ENCODE measurements around the gene ZNF326.
"Not testable (repeated sequence)": the region's sequence is repeated elsewhere in the genome, so short reads cannot be mapped to it uniquely, and the experiment has no call there.

The ZNF326 gene

GRCh38 chr1:89966656-89967055 lies 28.3 kb upstream of the ZNF326 start:
- no peak for DNase-seq (ENCODE audit: low spot score)

GRCh38 chr1:89971600-89971999 lies 23.3 kb upstream of the ZNF326 start:
- DNase-seq (ENCODE audit: low spot score): no peak

GRCh38 chr1:89972024-89972423 lies 22.9 kb upstream of the ZNF326 start:
- DNase-seq (ENCODE audit: low spot score): no peak

- DNase-seq (ENCODE audit: low spot score): no peak
Measured at GRCh38 chr1:89973471-89974127, 21.3 kb upstream of the ZNF326 start.

DNA sequence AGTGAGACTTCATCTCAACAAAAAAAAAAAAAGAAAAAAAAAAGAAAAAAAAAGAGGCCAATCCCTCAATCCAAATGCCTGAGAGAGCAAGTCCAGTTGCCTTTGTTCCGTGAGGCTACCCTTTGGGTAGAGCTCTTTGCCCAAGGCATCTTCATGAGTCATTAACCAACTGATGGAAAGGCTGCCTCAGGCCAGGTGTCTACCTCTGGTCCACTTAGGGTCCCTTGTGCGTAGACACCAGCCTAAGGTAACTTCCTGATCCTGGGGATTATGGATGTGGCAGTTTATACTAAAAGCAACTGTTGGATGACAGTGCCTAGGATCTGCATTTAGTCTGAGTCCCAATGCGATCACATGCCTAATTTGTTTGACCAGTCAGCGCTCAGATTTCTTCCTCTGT lies 20.7 kb upstream of the ZNF326 start:
- DNase-seq (ENCODE audit: low spot score): no peak

- DNase-seq (ENCODE audit: low spot score): no peak
Measured at GRCh38 chr1:89974696-89975470, 20.0 kb upstream of the ZNF326 start.

DNA sequence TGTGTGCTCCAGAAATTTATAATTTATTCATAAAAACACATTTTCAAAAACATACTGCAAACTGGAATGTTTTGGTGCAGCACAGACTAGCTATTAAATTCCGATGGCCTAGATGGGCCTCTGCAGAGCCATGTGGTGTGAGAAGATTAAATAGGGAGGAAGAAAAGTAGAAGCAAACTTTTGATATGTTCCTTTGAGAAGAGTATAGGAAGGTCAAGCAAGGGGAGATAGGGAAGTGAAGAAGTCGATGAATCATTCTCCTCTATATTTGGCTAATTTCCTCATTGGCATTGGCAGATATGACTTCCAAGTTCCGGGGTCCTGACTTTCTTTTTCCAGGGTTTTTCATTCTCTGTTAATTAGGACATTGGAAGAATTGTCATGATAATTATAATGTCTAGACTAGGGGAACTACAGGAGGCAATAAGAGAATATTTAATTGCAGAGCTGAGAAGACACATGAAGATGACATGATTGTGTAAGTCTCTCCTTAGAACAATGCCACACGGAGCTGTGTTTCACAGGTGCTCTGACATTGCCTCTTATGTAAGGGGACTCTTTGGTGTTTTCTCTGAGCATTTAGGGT lies 19.3 kb upstream of the ZNF326 start:
- DNase-seq (ENCODE audit: low spot score): no peak

DNA sequence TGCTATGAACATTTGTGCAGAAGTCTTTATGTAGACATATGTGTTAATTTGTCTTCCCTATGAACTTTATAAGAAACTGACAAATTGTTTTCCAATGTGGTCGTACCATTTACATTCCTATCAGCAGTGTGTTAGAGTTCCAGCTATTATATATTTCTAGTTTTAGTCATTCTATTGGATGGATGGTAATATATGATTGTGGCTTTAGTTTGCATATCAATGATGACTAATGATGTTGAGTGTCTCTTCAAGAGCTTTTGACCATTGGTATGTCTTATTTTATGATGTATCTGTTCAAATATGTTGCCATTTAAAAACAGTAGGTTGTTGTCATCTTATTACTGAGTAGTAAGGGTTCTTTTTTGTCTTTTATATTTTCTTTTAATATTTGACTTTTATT lies 16.2 kb upstream of the ZNF326 start:
- no peak for DNase-seq (ENCODE audit: low spot score)

DNA sequence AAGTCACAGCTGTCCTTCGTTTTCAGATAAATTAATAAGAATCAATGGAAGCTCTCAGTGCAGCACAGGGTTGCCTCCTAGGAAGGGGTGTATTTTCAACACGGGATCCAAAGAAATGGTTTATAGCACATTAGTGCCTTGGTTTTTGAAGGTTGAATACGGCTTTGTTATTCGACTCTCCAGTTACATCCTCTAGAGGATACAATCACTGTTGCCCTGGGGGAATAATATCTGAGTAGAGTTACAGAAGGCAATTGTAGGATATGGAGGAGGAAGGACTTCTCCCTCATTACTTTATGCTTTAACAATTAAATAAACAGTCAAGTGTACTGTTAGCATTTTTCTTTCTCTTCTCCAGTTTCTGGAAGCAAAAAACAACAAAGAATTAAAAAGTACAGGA lies 14.3 kb upstream of the ZNF326 start:
- DNase-seq (ENCODE audit: low spot score): no peak

- DNase-seq (ENCODE audit: low spot score): not testable (repeated sequence)
Measured at GRCh38 chr1:89982846-89983245, 12.1 kb upstream of the ZNF326 start.

DNA sequence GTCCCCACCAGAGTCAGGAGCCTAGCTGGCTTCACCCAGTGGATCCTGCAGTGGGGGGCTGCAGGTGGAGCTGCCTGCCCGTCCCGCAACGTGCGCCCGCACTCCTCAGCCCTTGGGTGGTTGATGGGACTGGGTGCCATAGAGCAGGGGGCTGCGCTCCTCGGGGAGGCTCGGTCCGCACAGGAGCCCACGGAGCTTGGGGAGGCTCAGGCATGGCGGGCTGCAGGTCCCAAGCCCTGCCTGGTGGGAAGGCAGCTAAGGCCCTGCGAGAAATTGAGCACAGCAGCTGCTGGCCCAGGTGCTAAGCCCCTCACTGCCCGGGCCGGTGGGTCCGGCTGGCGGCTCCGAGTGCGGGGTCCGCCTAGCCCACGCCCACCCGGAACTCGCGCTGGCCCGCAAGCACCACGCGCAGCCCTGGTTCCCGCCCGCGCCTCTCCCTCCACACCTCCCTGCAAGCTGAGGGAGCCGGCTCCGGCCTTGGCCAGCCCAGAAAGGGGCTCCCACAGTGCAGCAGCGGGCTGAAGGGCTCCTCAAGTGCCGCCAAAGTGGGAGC lies 10.3 kb upstream of the ZNF326 start:
- DNase-seq (ENCODE audit: low spot score): not testable (repeated sequence)

GRCh38 chr1:89986020-89986419 lies 8.9 kb upstream of the ZNF326 start:
- no peak for DNase-seq (ENCODE audit: low spot score)

DNA sequence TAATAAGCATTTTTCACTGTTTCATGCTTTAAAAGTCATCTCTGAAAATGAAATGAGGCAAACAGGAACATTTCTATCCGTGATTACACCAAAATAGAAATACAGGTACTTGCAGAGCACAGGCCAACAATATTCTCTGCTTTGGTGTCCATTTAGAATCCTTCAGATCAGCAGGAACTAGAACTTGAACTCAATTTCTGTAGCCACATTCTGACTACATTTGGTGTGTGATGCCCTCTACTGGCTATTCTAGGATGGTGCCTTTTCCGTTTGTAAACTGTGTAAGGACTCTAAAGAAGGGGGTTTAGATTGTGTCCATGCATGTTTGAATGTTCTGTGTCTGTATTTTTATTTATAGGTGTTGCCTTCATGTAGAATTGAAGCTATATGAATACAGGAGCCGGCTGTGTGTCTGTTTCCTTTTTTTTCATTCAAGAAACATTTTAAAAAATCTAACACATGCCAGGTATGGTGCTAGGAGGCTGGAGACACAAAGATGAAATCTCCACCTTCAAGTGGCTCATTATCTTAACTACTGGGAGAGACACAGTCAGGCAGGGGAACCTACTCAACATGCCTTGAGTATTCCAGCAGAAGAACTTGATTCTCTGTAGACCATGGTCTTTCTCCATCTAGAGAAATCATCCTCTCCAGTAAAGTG lies 7.6 kb upstream of the ZNF326 start:
- DNase-seq (ENCODE audit: low spot score): peak; percentile 72

- DNase-seq (ENCODE audit: low spot score): no peak
Measured at GRCh38 chr1:89989099-89989498, 5.8 kb upstream of the ZNF326 start.

- no peak for DNase-seq (ENCODE audit: low spot score)
Measured at GRCh38 chr1:89989799-89990198, 5.1 kb upstream of the ZNF326 start.

DNA sequence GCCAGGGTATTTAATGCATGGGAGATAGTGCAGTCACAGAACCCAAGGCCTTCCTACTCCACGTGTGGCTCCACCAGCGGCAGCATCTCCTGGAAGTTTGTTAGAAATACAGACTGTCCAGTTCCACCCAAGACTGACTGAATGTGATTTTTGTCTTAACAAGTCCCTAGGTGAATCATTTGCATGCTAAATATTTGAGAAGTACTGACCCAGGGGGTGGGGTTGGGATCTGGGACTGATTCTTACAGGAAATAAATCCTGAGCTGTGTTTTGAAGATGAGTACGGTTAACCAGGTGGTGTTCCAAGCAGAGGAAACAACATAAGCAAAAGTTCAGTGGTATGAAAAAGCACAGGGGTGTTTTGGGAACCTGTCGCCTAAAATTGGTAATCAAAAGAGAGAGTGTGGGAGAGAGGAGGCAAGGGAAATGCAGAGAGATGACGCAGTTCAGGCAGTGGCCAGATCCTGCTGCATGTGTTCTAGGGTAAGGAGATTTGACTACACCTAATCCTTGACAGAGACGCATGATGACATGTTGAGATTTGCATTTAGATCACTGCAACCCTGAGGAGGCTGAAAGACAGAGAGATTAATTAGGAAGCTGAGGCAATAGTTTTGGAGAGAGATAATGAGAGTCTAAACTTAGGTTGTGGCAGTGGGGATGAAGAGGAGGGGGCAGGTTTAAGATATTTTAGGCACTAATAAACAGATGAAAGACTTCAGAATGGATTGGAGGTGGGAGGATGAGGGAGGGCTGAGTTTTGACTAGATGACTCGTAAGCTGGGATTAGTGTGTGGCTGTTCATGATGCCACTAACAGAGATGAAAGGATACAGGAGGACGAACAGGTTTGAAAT lies 3.7 kb upstream of the ZNF326 start:
- DNase-seq (ENCODE audit: low spot score): no peak

DNA sequence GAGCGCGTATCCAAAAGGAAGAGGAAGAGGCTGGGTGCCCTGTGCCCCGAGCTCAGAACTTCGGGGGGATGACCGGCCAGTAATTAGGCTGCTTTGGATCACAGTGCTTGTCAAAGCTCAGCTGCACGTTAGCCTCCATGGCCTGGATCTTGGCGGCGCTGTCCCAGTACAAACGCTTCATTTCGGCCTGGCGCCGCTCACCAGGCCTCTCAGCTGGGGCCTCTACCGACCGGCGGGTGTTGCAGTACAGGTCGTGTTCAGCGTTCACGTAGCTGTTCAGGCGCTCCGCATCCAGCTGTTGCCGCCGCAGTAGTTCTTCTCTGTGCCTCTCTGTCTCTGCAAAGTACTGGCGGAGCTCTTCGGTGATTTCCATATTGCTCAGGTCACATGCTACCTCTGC lies 1.4 kb upstream of the ZNF326 start:
- no peak for DNase-seq (ENCODE audit: low spot score)

- DNase-seq (ENCODE audit: low spot score): no peak
Measured at GRCh38 chr1:89994231-89994804, 592 bp upstream of the ZNF326 start.

GRCh38 chr1:89995598-89996449 lies 914 bp downstream of the ZNF326 start:
- peak; percentile 34 for DNase-seq (ENCODE audit: low spot score)

GRCh38 chr1:89996450-89997110 lies 1.7 kb downstream of the ZNF326 start:
- no peak for DNase-seq (ENCODE audit: low spot score)

Data from kidney capillary endothelial cell (primary cell).